Posterior vena cava (tissue), 2 donors: ENCODE results near the gene STK24. TPM values are rescaled to one million over a fixed set of nuclear protein-coding genes. Genes with fewer than 3 reads are reported as not detected.
"Not testable (repeated sequence)": the region's sequence is repeated elsewhere in the genome, so short reads cannot be mapped to it uniquely, and the experiment has no call there.

Experiments used
- DNase-seq: peaks from one replicate; pipeline ENCODE4 v3.0.0-alpha.2; 2020; ENCODE audit warnings: low spot score
- intact Hi-C, 2 donors: fragments of 100-400 bp; cut with DNase I; formaldehyde crosslinking; loops; one replicate each; pipeline versions ENCODE4 v1.14.1 to v1.14.2; 2022 to 2023
- total RNA-seq, 2 donors: library from RNA; stranded (reverse); fragmentation: NEBNext Ultra II Directional; extraction: Animal tissue kit (Norgen Biotek cat#: 25700); gene quantifications; one replicate each; pipeline ENCODE4 v1.2.1, GENCODE V29; 2021
- donor health status: DM: yes; HTN: yes; CAD: no.
- donor health status: DM: yes; HTN: yes; CAD: no.

Gene STK24
- total RNA-seq, 2 donors from 2014 or later, result 57.3 to 62.6 TPM

DNA sequence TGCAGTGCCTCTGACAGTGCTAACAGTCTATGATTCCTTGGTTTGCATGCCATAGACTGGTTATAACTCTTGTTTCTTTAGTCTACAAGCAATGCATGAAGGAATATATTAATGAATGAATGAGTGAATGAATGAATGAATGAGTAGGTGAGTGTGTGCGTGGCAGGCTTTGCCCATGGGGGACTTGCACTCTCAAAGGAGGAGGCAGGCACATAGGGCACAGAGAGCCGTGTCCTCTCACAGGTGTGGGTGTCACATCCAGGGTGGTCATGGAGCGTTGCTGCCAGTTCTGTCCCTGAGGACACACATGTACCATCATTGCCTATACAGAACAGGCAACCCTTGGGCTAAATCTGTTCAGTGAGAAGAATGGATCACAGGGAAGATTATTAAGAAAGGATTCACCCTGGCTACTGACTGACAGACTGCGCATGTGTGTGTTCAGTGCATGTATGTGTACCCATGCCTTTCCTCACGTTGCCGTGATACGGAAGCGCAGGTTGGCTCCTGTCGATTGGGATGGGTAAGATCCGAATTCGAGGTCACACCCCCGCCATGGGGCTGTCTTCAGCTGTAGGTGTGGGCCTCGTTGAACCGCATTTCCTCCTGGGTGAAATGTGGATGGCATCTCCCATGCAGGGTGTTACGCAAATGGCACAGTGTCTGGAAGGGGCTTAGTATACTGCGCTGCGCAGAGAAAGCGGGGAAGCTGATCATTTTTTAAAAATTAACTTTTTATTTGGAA, 161.4 kb downstream of the STK24 start:
- DNase-seq, result no peak
- intact Hi-C loops, result loop anchor here in 1 of 2 donors (10.0 kb wide), 1 partner anchor 281 kb away; no protein-coding TSS in a partner anchor

DNA sequence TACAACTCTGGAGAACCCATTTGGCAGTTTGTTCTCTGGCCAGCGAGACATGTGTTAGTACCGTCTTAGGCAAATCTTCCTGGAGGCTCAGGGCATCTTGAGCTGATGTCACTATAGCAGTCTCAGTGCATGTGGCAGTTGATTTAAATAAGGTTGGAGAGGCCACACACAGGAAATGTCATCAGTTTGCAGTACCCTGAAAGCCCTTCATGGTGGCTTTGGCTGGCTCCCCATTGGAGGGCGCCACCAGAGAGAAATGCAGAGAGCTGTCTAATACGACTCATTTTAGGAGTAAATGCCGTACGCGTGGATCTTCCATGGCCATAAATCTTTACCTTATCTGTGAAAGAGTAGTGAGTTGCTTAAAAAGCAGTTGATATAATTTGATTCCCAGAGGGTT, 163.1 kb downstream of the STK24 start:
- intact Hi-C loops, result loop anchor here in 1 of 2 donors (10.0 kb wide), 1 partner anchor 279 kb away; no protein-coding TSS in a partner anchor
- no peak for DNase-seq

DNA sequence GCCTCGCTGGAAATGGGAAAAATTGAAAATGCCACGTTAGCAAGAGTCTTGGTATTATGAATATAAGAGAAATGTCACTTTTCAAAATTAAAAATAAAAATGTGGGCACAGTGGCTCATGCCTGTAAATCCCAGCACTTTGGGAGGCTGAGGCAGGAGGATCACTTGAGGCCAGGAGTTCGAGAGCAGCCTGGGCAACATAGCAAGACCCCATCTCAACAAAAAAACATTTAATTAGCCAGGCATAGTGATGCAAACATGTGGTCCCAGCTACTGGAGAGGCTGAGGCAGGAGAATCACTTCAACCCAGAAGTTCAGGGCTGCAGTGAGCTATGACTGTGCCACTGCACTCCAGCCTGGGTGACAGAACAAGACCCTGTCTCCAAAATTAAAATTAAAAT, 163.6 kb downstream of the STK24 start:
- DNase-seq, result not testable (repeated sequence)
- intact Hi-C loops, result loop anchor here in 1 of 2 donors (10.0 kb wide), 1 partner anchor 278 kb away; no protein-coding TSS in a partner anchor

DNA sequence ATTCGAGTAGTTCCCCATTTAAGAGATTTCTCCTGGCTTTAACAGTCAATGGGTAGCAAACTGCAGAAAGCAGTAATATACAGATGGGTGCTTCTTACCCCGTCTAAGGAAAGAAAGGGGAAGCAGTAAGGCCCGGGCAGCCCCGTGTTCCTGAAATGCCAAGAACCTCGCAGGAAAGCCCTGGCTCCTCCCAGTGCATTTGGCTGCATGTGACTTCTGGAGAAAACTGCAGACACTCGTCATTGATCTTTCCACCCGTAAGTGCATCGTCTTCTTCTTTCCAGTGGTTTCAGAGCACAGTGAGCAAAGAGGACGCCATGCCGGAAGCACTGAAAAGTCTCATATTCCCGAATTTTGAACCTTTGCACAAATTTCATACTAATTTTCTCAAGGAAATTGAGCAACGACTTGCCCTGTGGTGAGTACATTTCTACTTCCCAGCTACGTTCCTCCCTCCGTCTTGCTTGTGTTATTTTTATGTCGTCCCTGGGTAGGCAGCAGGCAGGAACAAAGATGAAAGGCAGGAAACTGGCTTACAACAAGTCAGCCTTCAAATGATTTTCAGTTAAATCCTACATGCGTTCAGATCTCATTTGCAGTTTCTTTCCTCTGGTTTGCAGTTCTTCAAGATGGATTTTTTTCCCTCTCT, 165.2 kb downstream of the STK24 start:
- intact Hi-C loops, result loop anchor here in 1 of 2 donors (10.0 kb wide), 1 partner anchor 277 kb away; no protein-coding TSS in a partner anchor
- no peak for DNase-seq

DNA sequence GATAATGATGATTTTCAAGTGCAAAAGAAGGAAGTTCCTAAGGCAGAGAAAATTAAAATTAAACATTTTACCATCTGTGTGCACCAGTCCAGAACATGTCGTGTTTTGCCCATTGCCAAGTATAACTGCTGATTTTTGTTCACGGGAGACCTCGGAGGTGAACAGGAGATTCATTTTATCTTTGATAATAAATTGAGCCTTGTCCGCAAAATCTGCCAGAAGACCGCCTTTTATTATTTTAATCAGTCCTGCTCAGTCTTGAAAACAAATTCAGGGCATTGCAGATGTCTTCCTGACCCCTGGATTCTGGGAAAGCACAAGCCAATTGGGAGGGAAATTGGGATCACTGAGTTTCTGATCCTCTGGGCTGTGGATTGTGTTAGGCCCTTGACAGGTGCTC, 165.9 kb downstream of the STK24 start:
- intact Hi-C loops, result loop anchor here in 1 of 2 donors (10.0 kb wide), 1 partner anchor 276 kb away; no protein-coding TSS in a partner anchor
- DNase-seq, result no peak

DNA sequence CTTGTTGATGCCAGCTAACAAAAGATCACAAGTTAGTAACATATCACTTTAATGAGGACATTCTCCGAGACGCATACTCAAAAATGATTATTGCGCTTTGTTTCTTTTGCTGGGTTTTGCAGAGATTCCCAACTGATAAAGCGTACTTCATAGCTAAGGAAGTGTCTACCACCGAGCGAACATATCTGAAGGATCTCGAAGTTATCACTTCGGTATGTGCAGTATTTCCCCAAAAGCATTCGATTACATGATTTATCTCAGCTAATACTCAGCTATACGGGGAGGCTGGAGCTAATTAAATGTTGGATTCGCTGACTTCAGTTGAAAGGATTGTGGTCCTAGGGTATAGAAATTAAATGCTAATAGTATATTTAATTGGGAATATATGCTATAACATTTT, 166.3 kb downstream of the STK24 start:
- intact Hi-C loops, result loop anchor here in 1 of 2 donors (10.0 kb wide), 1 partner anchor 276 kb away; no protein-coding TSS in a partner anchor
- no peak for DNase-seq

DNA sequence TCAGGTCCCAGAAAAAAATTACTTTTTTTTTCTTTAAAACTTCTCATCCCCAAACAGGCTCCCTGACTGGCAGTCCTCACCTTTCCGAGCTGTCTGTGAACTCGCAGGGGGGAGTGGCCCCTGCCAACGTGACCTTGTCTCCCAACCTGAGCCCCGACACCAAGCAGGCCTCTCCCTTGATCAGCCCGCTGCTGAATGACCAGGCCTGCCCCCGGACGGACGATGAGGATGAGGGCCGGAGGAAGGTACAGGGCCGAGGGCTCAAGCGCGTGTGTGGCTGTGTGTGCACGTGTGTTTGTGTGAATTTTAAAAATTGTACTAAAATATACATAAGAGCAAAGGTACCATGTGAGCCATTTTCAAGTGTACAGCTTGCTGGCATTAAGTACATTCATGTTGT, 167.6 kb downstream of the STK24 start:
- intact Hi-C loops, result no loop called here

DNA sequence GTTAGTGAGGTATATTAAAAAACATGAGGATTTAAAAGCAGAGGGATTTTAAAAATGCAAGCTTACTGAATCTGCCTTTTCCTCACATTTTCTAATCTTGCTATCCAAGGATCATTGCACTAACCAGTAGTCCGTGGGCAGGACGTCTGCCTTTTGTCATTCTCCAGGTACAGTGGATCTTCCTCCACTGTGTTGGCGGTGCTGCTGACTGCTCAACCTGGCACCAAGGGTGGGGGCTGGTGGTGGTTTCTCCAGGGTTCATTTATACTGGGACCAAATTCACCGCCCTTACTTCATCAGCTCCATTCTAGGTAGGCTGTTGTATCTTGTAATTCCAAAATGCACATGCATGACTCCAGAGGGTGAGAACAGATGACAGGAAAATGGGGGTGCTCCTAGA, 169.3 kb downstream of the STK24 start:
- no peak for DNase-seq
- intact Hi-C loops, result no loop called here

More for the DNA sequence above, 167.6 kb downstream of the STK24 start:
- no peak for DNase-seq

DNA sequence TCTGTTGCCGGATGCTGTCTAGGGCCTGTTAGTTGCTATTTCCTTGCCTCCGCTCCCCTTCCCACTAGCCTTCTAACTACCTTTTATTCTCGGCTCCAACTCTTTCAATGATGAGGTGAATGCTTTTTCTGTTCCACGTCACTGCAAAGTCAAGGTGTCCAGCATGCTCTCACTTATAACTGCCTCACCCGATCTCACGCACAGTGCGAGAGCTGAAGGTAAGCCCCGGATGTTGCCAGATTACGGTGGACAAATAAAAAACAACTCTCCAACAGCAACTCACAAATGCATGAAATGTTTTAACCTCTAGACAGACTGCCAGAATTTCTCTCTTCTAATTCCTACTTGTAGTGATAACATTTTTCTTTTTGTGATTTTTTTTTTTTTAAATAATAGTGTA, 169.9 kb downstream of the STK24 start:
- no peak for DNase-seq
- intact Hi-C loops, result loop anchor here in 1 of 2 donors (1.0 kb wide), 1 partner anchor 43 kb away; no protein-coding TSS in a partner anchor

DNA sequence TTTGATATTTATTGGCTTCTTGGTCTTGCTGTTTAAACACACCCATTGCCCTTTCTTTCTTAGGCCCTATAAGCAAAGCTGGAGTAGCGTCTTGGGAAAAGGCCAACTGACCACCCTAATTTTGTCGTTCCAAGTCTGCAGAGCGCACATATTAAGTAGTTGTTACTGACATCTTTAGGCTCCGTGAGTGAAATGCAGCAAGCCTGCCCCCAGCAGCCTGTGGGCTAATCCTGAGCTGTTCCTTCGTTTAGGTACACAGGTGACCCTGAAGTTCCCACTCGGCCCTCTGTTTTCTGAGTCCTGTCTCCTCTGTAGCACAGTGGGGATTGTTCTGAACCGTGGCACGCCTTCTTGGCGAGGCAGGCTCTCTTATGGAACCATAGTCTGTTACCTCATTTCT, 170.5 kb downstream of the STK24 start:
- intact Hi-C loops, result loop anchor here in 1 of 2 donors (1.0 kb wide), 1 partner anchor 44 kb away; no protein-coding TSS in a partner anchor
- no peak for DNase-seq

DNA sequence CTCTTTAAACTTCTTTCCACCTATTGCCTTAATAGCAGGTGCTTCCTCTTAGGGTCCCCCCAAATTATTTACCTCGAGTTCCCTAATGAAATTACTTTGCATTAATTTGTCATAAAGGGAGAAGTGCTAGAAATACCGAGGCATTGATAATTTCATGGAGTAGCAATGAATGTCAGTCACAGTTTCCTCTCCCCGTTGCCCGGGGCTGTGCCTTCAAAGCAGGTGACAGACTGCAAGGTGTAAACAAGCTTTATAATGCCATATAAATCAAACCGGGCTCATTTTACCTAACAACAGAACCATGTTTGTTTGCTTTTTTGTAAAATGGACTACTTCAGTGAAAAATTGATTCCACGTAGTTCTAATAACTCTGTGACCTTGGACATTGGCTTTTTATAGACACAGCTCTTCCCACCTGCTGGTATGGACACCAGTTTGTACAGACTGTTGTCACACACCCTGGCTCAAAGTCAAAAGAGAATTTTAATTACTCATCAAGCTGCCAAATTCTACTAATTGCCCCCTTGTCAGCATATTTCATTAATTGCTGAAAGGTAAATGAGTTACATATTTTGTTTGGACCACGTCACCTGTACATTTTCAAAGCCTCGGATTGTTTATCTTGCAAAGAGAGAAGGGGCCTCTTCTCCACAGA, 171.1 kb downstream of the STK24 start:
- no peak for DNase-seq
- intact Hi-C loops, result loop anchor here in 1 of 2 donors (1.0 kb wide), 1 partner anchor 44 kb away; no protein-coding TSS in a partner anchor

DNA sequence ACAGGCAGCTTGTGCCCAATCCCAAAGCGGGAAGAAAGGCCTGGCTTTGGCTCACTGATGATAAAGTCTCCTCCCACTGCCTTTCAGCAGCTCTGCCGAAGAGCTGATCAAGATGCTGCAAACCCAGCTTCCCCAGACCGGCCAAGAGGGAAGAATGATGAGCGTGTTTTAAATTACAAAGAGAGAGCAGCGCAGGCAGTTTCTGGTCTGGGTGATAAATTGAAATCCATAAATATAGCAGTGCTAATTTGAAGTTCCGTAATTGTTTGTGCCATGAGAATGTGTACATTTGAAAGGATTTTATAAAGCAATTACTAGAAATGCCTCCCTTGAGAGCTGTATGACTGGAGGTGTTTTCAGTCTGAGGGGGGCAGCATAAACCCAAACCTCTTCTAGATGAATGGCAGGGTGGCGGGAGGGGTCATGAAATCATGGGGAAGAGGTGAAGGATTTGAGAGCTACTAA, 171.8 kb downstream of the STK24 start:
- intact Hi-C loops, result no loop called here
- no peak for DNase-seq

DNA sequence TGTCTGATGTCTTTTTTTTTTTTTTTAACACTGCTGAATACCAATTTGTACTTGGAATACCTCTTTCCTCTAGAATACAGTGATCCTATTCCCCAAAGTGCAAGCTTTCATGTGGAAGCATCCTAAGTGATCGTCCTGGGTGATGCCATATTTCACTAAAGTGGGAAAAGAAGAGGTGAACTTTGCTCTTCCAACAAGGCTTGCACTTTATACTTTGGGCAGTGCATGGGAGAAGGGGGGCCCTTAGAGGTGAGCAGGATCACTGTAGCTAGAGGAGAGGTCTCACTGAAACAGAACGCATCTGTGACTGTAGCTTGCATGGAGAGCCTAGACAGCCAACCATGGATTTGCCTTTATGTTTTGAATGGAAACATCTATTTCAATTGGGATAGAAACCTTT, 173.8 kb downstream of the STK24 start:
- intact Hi-C loops, result no loop called here
- DNase-seq, result no peak

DNA sequence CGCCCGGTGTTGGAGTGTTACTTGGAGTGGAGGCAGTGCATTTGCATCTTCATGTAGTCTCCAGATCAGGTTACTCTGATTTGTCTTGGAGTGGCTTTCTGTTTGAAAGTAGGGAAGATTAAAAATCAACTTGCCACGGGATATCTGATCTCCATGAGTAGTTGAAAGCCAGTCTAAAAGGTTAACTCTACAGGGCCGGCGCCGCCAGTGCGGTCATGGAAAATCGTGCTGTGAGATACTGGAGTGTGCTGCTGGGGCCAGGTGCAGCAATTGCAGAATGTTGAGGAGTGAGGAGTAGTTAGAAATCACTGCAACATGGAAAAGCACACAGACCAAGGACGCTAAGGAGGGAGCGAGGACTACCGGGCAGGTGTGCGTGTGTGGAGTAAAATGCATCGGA, 175.0 kb downstream of the STK24 start:
- no peak for DNase-seq
- intact Hi-C loops, result no loop called here

DNA sequence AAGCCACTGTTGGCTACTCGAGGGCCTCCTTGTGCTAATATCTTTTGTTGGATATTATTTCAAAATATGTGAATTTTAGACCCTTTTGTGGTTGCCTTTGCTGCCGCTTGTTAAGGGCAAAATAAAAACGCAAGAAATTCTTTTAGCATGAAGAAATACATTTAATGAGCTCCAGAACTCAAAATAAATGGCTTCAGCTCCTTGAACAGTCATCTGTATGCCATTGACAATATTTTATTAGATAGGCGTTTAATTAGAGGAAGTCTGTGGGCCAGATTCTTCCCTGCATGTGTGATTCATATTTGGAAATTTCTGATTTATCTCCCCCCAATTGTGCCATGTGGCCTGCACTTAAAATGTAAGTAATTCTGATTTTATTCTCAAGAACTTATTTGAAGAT, 177.2 kb downstream of the STK24 start:
- intact Hi-C loops, result loop anchor here in 1 of 2 donors (5.0 to 10.0 kb wide), 2 partner anchors 255 to 358 kb away; partner anchors contain the start of gene FARP1
- no peak for DNase-seq

DNA sequence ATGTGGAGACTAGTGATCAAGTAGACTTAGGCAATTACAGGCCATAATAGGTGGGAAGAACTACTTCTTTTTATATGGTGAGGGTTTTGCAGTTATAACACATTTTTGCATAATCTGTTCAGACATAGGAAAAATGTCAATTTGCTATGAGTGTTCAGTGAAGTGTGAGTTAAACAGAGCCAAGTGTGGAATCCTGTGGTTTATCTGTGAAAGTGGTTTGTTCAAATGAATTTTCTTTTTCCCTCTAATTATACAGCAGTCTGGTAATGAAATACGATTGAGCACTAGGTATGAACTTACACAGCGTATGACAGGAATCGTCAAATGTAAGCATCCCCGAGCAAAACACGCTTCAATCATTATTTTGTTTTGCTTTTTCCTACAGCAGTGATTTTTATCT, 178.3 kb downstream of the STK24 start:
- intact Hi-C loops, result loop anchor here in 1 of 2 donors (5.0 to 10.0 kb wide), 2 partner anchors 254 to 359 kb away; partner anchors contain the start of gene FARP1
- DNase-seq, result no peak

DNA sequence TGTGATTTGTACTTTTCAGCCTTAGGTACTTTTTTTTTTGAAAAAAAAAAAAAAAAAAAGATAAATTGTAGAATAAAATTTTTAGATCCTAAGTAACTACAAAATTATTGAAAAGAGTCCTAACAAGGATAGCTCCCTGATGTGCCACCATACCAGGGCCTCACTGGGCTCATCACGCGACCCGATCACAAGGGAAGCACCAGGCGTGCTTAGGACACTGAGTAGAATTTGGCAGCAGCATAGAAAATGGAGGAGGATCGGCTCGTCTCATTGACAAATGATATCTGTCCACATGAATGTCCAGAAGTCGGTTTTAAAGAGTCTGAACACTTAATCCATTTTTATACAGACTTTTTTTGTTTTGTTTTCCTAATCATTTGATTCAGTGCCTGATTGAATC, 179.0 kb downstream of the STK24 start:
- intact Hi-C loops, result loop anchor here in 1 of 2 donors (5.0 to 10.0 kb wide), 2 partner anchors 253 to 359 kb away; partner anchors contain the start of gene FARP1
- DNase-seq, result no peak

DNA sequence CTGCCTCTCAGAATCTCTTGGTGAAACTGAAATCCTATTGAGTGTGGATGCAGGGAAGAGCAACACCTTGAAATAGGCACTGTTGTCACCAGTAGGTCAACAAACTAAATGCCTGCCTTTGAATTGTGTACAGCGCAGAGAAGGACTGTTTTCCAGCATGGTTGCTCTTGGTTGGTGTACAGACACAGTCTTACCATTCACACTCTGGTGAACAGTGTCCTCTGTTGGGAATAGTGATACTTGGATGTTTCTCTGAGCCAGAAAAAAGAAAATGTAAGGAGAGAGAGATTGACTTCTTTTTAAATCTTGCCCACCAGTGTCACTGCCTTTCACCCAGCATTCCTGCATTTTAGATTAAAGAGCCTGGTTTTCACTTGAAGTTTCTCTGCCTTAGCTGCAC, 179.7 kb downstream of the STK24 start:
- DNase-seq, result no peak
- intact Hi-C loops, result loop anchor here in 1 of 2 donors (5.0 to 10.0 kb wide), 2 partner anchors 252 to 360 kb away; partner anchors contain the start of gene FARP1

DNA sequence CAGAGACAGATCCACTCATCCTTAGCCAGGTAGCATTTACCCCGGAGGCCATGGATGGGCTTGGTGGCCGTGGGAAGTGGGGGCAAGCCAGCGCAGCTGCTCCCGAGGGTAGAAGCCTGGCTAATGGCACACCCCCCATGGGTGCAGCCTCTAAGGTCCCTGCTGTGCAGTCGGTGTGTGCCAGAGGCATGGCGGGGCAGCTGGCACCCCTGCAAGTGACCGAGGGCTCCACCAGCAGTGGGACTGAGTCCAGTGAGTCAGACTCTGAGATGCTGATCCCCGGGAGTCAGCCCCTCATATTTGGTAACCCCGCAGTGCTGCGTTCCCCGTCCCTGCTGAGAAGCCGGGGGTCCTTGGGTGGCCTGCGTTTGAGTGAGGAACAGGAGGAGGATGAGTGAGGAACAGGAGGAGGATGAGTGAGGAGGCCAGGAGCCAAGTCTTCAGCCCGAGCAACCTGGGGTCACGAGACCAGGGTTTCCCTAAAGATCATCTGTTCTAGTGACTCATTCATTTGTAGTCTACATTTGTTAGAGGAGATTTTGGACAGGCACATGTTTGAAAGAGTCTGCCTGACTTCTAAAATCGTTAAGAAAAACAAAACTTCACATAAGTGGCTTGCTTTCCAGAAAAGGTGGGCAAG, 180.7 kb downstream of the STK24 start:
- intact Hi-C loops, result loop anchor here in 1 of 2 donors (5.0 to 10.0 kb wide), 2 partner anchors 251 to 361 kb away; partner anchors contain the start of gene FARP1
- DNase-seq, result no peak
